Putamen (tissue), 1 donor: ENCODE measurements around the gene SLC6A15.

Experiments
- DNase-seq: peaks from one replicate; pipeline ENCODE4 v3.0.0-alpha.2; 2016; ENCODE audit warnings: low spot score

Gene SLC6A15

DNA sequence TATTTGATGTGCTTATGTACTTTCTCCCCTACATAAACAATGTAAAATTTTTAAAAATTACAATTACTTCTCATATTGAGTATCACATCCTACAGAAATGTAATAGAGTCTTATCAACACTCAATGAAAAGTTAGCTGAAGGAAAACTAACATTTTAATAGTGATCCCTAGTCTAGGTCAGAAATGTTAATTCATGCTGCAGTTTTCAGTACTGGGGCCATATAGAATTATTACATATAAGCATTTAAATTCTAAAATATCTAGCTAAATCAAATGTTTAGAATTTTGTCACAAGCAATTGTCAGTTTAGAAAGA lies 37.8 kb downstream of the SLC6A15 start:
- no peak for DNase-seq

DNA sequence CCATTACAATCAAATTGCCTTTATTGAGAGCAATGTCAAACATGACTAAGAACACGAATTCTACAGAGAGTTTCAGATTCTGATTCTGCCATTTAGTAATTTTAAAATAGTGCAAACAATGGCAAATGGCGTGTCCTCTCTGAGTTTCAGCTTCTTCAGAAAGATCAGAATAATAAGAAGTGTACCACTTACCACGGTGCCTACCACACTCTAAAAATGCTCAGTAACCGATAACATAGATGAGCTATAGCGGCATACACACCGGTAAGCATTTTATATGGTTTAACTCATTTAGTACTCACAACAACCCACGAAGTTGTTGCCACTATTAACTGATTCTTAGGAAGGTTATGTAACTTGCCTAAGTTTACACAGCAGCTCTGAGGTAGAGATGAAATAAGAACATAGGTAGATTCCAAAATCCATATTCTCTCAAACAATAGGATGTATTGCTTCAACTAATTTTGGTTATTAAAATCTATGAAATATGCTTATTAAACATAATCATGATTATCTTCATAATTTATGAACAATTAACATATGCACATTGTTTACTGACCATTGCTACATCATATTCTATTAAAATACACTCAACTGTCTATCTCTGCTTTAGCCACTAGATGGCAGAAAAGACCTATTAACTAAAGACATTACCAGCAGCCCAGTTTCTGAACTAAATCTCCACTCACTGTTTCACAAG lies 38.3 kb downstream of the SLC6A15 start:
- DNase-seq = peak; percentile 64

DNA sequence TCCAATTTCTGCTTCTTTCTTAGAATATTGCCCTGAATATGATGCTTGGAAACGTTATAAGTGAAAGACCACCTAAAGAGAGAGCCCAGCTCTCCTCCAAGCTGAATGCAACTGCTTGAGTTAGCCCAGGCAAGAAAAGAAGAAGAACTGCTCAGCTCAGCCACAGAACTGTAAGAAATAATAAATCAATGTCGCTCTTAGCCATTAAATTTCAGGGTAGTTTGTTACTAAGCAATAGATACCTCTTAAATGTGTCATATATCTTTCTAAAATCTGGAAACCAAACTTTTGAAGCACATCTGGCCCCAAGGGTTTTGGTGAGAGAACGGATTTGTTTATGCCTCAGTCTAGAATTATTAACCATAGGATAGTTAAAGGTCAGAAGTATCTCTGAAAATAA lies 50.4 kb downstream of the SLC6A15 start:
- DNase-seq = no peak

DNA sequence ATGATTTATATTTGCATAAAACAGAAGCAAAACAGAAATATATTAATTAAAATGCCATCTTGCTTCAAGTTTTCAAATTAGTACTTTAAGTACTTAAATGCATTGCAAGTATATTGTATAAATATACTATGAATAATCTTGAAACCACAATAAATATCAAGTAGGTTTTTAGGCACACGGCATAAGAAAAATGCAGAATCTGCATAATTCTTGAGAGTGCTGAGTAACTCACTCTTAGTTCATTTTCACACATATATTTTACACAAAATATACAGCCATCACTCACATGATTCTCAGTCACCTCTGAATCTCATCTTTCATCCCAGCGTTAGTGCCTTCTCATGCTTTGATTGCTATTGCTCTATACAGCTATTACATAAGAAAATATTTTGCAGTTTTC lies 51.9 kb downstream of the SLC6A15 start:
- DNase-seq = no peak

DNA sequence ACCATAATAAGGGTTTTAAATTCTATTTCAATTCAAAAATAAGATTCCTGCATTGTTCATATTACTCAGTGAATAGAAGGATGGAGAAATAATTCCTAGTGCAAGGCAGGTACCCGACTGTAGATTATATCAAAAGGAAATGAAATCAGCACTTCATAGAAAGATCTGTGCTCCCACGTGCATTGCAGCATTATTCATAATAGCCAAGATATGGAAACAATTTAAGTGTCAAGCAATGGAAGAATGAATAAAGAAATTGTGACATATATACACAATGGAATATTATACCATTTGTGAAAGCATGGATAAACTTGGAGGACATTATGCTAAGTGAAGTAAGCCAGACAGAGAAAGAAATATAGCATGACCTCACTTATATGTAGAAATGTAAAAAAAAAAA lies 53.8 kb downstream of the SLC6A15 start:
- no peak for DNase-seq

DNA sequence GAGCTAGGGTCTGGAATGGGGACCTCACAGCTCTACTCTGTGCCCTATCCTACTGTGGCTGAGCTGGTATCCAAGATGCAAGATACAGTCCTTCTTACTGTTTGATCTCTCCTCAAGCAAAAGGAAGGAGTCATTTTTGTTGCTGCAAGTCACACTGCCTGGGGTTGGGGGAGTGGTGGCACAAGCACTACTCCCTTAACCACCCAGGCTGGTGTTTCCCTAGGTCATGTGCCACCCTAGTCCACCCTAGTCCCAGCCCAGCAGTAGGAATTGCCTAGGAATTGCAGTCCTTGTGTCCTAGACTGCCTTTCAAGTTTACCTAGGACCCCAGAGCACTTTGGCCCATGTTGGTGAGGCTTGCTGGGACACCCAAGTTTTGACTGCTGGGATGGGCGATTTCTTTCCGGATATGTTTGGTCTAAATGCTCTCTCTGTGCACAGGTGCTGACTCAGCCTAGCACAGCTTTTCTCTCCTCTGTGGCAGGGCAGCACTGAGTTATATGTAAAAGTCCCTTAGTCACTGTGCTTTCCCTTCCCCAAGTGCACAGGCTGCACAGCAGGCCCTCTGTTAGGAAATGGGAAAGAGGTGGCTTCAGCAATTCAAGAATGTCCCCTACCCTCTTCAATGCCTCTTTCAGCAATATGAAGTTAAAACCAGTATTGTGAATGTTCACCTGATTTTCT lies 54.9 kb downstream of the SLC6A15 start:
- no peak for DNase-seq

DNA sequence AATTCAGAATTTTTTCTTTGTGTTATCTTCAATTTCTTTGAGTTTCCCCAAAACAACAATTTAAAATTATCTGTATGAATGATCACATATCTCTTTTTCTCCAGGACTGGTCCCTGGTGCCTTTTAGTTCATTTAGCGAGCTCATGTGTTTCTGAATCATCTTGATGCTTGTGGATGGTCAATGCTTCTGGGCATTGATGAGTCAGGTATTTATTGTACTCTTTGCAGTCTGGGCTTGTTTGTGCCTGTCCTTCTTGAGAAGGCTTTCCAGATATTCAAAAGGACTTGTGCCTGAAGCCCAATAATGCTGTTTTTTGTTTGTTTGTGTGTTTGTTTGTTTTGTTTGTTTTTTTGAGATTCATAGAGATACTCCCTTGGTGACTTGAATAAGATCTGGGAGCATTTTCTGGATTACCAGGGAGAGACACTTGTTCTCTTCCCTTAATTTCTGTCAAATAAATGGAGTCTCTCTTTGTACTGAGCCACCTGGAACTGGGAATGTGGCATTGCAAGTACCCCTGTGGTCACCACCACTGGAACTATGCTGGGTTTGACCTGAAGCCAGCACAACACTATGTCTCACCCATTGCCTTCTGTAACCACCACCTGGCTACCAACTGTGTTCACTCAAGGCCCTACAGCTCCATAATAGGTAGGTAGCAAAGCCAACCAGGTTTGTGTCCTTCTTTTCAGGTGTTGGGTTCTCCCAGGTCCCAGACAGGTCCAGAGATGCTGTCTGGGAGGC lies 56.3 kb downstream of the SLC6A15 start:
- DNase-seq = no peak

DNA sequence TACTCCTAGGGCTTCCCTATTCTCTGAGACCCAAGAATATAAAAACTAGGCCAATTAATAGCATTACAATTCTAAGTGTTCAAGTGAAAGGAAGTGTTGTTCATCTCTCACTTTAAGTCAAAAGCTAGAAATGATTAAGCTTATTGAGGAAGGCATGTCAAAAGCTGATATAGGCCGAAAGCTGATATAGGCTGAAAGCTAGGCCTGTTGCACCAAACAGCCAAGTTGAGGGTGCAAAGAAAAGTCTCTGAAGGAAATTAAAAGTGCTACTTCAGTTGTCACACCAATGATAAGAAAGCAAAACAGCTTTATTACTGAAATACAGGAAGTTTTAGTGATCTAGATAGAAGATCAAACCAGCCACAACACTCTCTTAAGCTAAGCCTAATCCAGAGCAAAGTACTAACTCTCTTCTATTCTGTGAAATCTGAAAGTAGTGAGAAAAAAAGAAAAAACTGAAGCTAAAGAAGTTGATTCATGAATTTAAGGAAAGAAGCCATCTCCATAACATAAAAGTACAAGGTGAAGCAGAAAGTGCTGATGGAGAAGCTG lies 68.9 kb downstream of the SLC6A15 start:
- DNase-seq = no peak

DNA sequence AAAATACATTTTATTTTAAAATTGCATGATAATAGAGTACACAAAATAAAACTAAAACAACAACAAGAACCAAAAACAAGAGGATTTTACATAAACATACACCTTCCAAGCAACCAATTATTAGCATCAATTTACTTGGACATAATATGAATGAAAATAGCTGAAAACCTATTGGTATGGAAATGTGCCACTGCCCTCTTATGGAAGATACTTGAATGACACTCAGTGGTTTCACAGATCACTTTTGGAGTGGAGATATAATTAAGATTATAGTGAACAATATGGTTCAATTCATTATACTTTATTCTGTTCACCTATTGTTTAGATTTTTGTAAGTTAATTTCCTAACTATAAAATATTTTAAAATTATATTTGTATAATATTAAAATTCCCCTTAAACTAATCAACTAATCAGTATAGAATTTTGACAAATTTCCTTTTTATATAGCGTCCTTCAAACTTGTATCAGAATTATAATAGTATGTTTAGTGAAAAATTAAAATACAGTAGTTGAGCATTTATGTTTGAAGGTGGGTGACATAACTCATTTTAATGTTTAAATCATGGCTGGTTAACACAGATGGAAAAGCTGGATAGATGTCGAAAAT lies 70.1 kb downstream of the SLC6A15 start:
- peak; percentile 12 for DNase-seq

DNA sequence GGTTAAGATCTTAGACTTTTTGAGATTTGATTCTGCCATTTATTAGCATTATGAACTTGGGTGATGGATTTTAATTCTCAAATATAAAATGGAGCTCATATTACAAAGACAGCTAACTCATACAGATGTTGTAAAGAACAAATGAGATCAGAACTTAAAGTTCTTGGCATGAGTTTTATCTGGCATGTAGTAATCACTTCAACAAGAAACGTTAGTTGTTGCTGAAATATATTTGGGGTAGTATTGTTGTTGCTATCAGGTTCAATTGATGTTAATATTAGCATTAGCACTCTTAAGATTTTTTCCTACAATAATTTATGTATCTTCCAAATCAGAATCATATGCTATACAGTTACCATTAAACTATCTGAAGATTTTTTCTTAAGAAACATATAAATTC lies 71.0 kb downstream of the SLC6A15 start:
- no peak for DNase-seq

DNA sequence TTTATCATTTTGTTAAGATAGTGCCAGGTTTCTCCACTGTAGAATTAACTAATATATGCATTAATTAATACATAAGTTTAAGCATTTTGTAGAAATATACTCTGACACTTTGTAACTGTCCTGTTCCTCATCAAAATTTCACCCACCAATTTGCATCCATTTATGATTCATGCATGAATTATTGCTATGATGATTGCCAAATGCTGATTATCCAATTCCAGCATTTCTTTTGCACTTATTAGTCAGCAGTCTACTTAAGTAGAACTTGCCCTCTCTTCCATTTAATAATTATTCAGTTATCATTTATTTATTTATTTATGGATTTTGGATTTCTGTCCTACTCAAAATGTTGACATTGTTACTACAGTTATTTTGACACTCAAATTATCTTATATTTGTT lies 72.2 kb downstream of the SLC6A15 start:
- no peak for DNase-seq

DNA sequence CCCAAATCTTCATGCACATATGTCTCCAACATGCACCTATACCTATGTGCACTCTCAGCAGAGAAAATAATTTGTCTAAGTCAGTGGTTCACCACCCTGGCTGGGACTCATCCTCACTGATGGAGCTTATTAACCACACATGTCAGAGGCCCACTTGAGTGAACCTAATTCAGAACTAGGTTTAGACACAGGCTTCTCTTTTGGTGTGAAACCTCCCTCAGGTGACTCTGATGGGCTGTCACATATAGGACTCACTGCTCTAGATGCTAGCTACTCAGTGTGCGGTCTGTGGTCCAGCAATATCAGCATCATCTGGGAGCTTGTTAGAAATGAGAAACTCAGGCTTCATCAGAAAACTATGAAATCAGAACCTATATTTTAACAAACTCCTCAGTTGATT lies 85.7 kb downstream of the SLC6A15 start:
- no peak for DNase-seq

DNA sequence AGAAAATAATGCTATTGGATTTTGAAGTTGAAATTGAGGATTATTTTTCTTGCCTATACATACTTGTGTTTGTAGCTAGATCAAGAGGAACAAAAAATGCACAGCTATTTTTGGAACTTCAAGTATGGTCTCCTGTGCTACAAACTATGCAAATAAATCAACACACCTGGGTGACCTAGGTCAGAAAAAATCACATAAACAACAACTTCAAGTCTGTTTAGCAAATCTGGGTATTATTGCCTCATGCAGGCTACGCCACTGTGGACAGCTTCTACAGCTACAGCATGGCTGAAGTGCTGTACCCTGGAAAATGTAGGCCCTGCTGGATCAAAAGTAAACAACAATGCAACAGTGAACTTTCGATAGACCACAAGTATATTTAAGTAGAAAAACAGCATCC lies 87.5 kb downstream of the SLC6A15 start:
- DNase-seq = no peak

DNA sequence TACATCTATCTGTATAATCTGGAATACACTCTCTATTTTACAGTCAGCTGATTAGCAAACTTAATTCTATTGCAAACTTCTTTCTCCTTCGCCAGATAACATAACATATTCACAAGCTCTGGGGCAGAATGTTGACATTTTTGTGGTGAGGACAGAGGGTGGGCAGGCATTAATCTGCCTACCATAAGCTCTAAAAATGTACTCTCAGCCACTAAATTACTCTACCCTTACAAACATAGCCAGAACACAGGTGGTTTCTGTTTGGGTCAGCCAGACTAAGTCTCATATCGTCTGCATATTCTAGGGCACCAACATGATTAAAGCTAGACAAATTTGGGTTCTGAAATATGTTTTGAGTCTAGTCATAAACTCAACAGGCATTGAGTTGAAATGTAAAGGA lies 90.1 kb downstream of the SLC6A15 start:
- no peak for DNase-seq

DNA sequence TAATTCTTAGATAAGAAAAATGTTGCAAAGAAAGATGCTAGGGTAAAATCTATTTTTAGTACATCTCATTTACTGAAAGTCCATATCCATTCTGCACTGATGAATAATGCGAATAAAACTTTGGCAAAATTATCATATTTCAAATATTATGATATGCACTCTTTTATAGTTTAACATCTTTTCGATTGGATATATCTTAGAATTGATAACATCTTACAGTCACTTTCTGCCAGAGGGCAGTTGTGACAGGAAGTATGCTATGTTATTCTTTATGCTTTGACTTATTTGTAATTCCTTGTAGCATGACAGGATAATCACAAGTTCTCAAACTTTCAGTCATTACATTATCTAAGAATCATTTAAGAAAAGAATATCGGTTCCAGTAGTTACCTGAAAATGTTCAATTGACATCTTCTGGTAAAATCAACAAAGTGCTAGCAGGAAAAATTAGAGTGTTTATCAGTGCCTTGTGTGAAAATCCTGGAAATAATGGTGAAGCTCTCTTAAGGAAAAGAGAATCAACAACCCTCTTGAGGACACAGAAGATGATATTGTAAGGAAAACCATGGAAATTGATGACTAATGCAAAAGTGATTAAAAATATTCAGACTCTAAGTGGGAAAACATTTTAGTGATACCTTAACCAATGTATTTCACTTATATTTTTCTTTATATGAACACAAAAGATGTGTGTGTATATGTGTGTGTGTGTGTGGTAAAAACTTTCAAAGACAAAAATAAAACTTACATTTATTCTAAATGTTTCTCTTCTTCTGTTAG lies 95.5 kb downstream of the SLC6A15 start:
- DNase-seq = no peak

DNA sequence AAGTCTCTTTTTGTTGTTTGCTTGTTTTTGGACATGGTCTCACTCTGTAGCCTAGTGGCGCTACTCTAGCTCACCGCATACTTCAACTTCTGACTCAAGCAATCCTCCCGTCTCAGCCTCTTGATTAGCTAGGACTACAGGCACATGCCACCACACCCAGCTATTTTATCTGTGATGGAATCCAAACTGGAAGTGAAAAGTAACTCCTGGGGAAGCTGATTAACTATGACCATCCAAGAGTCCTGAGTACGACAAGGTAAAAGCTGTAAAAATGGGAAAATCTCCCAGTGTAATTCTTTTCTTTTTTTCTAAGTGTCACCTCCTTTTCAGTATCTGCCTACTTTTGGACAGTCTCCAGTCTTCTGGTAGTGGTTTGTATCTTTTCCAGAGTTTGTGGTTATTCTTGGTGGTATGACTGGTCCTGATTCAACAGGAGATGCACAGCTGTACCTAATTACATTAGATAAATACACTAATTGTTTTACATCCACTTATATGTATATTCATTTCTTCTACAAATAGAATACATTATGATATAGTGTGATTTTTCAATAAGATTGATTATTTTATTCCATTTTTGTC lies 97.8 kb downstream of the SLC6A15 start:
- no peak for DNase-seq

DNA sequence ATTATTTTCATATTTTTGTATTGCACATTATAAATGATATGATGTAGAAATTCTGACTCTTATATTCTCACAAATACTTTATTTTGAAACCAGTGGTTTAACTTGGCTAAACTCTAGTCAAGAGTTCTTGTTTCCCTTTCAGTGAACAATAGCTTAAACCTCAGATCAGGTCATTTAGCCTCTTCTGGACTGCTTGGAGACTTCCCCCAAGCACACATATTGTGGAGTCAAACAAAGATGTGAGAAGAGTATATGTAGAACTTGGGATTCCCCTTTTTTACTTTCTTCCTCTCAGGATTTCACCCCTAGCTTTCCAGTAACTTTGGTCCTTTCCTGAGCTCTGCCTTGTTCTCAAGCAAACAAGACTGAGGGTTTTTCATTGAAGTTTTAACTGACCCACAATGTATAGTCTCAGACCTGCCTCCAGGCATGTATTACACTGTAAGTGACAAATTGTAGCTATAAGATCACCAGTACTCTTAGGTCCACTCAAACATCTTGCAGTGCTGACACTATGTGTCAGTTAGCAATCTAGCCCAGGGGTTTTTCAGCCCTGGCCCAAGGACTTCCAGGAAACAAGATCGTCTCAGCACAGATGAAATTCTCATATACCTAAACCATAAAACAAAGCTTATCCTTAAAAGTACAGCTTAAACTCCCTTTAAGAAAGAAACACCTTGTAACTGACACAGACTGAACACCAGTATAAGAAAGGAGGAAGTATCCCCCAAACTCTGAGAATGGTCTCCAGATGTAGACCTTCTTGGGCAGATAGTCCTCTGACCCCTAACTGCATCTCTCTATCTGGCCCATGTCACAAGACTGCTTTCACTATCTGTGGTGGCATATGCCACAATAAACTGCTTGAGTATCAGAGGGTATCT lies 98.6 kb downstream of the SLC6A15 start:
- DNase-seq = no peak

DNA sequence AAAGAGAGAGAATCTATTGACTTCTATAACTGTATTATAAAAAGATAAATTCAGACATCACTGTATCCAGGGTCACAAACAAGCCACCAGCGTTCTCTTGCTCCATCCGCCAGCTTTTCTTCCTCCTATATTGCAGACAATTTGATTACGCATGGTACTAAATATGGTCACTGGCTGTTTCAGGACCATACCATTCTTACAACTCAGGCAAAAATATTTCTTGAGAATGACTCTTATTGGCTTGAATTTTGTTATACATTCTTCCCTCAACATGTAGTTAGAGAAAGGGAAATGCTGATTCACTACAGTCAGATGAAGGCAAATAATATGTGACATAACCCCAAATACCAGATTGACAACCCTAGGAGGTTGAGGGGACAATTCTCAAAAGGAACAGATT lies 101.3 kb downstream of the SLC6A15 start:
- no peak for DNase-seq

DNA sequence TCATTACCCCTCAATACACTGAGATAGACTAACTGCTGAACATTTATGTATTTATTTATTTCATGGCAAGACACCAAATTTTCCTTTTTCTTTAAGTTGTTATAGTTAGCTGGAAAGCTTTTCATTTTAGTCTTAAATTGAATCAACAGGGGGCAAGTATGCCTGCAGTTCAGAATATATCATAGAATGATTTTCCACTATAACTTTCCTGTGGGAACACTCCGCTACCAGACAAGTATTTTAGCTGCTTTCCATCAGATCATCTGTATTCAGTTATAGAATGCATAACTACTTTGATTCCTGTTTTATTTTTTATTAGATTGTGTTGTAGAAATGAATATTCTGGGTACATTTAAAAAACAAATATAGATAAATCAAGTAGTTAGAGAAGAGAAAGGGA lies 102.0 kb downstream of the SLC6A15 start:
- no peak for DNase-seq
